GM19467 (cell line): ENCODE data around the gene PELI2.
"Not testable (repeated sequence)": the region's sequence is repeated elsewhere in the genome, so short reads cannot be mapped to it uniquely, and the experiment has no call there.

Source experiments
- ATAC-seq: cut with Tn5 transposase; IDR thresholded peaks from one replicate; pipeline ENCODE4 v1.9.1; 2021; ENCODE audit warnings: mild to moderate bottlenecking, moderate library complexity; ENCODE audit not compliant: unreplicated experiment

PELI2 gene

DNA sequence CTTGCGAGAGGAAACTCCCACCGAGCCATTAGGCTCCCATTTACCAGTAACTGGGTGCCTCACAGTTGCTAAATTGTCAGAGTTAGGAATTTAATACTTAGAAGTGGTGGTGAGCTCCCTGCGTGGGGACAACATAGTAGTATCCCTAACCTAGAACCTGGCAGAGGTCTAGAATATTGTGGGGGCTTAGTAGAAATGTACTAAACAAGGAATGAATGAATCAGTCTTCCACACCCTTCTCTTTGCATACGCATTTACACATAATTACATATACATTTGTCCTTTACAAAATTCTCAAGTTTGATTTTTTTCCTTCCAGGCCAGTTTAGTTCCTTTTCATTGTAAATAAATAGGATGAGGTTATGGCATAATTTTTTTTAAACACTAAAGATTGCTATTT is 24.1 kb downstream of the PELI2 start:
- no peak for ATAC-seq

DNA sequence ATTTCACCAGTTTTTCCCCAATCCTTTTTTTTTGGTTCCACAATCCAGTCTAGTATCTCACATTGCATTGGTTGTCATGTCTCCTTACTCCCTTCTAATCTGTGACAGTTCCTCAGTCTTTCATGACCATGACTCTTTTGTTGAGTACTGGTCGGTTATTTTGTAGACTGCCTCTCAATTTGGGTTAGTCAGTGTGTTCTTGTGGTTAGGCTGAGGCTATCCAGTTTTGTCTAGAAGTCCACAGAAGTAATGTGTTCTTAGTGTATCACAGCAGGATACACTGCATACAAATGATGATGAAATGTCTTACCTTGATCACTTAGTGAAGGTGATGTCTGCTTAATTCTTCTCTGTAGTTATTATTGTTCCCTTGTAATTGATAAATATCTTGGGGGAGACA is 24.8 kb downstream of the PELI2 start:
- ATAC-seq, result no peak

DNA sequence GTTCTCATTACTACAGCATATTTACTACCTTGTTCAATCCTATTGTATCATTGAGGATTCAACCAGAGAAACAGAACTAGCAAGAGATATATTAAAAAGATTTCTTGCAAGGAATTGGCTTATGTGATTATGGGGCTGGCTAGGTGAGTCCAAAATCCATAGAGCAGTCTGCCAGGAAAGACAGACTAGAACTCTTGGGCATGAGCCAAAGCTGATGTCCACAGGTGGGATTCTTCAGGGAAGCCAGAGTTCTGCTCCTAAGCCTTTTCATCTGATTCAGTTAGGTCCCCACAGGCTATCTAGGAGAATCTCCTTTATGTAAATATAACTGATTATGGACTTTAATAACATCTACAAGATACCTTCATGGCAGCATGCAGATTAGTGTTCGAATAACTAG is 26.0 kb downstream of the PELI2 start:
- no peak for ATAC-seq

DNA sequence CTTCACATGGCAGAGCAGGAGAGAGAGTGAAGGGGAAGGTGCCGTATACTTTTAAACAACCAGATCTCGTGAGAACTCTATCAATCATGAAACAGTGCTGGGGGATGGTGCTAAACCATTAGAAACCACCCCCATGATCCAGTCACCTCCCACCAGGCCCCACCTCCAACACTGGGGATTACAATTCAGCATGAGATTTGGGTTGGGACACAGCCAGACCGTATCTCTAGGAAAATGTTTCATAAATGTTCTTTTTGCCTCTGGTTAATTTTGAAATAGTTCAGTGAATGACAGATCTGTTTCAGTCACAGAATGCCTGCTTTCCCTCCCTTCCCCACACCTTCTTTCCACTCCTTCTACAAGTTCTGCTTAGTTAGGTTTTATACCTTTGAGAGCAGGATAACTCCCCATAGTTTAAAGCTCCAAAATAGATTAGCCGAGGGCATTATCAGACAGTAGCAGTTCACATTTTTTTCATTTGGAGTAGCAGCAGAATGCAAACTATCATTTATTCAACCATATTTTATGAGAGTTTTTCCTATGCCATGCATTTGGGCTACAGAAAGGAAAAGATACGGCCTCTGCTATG is 27.1 kb downstream of the PELI2 start:
- ATAC-seq, result no peak

DNA sequence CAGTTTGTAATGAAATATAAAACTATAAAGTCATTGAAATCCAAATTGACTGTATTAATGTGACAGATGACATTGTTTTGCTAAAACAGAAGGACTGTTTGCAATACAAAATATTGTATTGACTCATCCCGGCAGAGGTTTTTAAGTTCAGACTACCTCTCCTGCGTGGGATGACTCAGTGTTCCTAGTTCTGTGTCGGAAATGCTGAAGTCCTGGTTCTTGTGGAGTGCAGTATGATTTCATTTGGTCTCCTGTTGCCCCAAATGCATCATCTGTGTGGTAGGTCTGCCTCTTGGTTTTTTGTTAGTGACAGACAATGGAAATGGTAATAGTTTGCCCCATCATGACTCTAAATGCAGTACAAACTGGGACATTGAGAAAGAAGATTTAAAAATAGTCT is 27.8 kb downstream of the PELI2 start:
- no peak for ATAC-seq

DNA sequence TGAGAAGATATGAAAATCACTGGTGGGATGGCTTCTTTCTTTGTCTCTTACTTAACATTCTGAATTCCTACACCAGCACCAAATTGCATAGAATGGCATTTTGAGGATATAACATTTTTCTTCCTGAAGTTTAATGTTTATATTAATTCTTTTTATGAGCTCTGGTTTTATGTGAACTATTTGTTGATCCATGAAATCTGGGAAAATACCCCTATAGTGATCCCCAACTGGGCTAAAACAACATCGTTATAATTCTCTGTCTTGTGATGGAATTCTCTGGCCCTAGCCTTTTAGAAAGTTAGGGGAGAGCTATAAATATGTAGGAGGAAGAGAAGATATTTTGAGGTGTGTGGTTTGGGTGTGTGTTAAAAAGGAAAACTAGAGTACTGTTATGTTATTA is 29.2 kb downstream of the PELI2 start:
- ATAC-seq, result no peak

DNA sequence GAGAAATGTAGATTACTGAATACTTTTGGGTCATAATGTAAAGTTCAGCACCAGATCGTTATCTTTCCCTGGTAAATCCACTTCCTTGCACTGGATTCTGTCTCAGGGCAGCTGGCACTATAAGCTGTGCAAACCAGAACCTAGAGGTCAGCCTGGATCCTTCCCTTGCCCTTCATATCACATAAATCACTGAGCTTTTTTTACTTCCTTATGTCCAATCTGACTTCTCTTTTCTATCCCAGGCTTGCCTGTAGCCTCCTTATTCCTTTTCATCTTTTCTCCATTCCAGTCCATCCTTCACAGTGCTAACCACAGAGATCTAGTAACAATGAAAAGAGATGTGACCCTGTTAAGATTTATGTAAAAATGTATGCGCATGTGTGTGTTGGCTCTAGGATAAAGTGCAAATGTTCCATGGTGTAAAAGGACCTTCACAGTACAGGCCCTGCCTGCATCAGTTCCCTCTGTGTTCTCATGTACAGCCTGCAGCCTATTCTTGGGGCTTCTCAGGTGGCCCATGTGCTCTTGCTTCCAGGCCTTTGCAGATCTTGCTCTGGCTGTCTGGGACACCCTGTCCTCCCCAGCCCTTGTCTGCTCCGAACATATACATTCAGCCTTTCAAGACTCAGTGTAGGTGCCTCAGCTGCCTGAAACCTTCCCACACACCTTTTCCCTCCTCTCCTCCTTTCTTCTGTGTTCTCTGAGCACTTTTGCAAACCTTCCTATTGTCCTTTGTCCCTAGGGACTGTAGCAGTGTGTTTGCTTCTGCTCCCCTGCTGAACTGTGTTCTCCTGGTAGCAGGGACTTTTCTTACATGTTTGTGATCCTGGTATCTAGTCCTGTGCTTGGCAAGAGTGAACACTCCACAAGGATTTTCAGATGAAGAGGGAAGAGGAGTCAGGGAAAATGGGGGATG is 30.0 kb downstream of the PELI2 start:
- no peak for ATAC-seq

DNA sequence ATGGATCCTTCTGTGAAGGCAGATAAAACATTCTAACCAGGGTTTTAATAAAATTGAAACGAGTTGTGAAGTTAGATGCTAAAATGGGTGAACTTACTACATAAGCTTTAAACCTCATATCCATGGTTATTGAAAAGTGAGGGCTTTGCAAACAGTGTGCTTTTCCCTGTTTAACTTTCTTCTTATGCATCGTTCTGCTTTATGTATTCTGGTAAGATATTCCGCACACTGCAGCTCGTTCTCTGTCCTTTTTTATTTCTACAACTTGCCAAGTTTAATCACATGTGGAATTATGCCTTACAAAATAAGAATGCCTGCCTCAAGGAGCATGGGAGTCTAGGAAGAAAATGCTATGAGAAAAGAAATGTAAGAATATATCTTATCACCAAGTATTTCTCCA is 30.9 kb downstream of the PELI2 start:
- no peak for ATAC-seq

DNA sequence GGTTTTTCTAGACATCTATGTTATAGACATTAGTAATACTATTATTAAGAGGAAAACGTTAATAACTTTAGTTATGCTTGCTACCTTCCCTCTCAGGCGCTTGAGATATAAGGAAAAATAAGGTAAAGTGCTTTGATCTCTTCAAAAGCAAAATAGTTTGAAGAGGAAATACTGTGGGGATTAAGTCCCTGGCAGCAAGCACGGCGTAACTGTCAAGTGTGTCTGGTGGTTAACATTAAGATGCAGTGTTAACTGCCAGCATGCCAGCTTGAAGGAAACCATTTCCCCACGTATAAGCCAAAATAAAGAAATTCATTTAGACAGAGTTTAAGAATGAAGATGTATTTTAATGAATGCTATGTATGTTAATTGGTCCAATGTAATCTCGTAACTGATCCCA is 31.8 kb downstream of the PELI2 start:
- no peak for ATAC-seq

DNA sequence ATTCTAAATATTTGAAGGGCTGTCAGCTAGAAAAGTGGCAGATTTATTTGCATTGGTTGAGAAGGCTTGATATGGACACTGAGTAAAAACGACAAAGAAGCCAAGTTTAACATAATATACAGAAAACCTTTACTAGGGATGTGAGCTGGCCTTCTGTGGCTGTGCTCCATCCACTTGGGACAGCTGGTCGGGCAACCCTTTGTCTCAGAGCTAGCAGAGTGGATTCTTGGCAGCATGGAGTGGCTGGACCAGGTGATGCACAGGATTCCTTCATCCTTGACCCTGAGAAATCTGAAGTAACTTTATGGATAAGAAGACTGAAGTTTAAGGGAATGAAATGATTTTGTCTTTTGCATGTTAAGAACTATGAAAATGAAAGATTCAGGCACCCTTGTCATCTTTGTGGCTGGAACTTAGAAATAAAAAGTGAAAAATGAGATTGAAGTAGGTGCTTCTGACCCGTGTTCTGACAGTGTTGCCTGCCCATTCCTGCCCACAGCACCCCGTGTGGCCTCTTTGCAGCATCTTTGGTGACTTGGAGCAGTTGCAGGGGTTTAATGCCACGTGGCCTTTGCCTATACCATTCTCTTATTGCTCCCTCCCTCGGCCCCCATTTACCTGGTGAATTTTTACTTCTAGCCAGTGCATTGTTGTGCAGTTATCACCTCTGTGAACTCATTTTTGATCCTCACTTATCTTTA is 32.6 kb downstream of the PELI2 start:
- no peak for ATAC-seq

DNA sequence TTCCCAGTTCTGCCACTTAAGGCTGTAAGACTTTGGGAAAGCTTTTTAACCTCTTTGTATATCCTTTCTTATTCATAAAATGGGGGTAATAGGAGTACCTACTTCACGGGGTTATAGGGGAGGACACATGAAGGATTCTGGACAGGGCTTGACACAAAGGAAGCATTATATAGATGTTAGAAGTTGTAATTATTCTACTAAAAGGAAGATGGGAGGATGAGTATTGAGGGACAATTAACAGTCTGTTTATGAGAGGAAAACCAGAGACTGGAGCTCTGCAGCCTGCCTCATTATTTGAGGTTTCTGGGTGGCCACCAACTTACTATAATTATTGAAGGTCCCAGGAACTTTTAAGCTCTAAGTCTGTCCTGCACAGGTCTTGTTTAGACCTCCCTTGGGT is 34.0 kb downstream of the PELI2 start:
- no peak for ATAC-seq

DNA sequence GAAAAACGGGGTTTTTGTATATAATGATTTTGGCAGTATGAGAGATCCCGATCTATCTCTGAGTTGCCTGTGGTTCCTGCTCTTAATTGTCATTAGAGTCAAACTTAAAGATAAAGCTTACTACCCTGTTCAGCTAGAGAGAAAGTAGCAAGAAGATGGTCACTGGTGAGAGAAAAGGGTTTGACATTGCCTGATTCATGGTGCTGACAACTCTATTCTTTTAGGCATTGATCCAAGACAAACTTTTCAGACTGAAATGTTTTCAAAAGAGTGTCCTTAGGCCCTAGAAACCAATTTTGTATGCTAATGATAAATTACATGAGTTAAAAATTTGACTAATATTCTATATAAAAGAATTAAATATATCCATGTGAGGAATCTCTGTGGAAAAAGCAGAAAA is 35.1 kb downstream of the PELI2 start:
- no peak for ATAC-seq

DNA sequence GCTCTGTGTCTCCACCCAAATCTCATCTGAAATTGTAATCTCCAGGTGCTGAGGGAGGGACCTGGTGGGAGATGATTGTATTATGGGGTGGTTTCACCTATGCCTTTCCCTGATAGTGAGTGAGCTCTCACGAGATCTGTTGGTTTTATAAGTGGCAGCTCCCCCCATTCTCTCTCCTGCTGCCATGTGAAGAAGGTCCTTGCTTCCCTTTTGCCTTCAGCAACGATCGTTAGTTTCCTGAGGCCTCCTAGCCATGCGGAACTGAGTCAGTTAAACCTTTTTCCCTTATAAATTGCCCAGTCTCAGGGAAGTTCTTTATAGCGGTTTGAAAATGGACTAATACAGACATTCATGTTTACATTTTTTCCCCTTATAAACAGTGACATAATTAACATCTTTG is 36.1 kb downstream of the PELI2 start:
- ATAC-seq, result no peak

DNA sequence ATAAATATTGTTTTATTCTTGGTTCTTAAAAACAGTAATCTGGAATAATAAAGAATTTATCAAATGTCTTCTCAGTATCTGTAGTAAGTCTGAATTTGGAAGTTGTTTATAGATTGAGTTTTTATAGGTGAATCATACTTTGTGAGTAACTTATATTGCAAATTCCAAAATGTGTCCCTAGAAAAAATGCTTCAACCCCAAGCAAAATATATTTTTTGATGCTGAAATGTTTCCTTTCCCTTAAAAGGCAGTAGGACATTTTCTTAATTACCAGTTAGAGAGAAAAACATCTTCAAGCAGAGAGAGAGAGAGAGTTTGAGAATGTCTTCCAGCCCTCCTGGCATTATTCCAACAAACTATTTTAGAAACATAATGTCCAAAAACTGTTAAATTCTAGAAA is 37.9 kb downstream of the PELI2 start:
- ATAC-seq, result no peak

DNA sequence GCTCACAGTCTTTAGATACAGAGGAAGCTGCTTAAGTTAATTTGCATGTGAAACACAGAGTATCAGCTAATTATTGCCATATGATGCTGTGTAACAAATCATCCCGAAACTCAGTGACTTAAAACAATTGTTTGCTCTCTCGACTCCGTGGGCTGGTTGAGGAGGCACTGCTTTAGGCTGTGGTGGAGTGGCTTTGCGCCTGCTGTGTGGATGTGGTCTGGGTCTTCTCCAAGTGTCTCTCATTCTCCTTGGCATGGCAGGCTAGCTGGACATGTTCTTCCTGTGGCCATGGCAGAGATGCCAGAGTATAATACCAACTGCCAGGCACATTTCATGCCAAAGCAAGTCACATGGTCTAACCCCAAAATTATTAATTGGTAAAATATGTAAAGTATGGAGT is 40.9 kb downstream of the PELI2 start:
- no peak for ATAC-seq

DNA sequence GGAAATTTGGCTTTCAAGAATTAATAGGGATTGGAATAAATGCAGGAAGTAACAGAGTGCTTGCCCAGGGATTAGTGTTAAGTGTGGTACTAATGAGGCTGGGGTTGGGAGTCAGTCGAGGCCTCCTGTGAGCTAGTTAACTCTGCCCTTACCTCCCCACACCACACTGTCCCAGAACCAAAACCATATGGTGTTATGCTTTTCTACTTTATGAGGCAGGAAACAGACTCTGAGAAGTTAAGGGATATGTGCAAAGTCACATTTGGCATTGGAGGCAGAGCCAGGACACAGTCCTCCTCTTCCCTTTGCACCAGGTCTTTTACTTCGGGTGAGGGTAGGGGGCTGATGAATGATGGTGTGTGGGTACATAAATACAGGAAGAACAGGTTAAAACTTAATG is 41.9 kb downstream of the PELI2 start:
- no peak for ATAC-seq

DNA sequence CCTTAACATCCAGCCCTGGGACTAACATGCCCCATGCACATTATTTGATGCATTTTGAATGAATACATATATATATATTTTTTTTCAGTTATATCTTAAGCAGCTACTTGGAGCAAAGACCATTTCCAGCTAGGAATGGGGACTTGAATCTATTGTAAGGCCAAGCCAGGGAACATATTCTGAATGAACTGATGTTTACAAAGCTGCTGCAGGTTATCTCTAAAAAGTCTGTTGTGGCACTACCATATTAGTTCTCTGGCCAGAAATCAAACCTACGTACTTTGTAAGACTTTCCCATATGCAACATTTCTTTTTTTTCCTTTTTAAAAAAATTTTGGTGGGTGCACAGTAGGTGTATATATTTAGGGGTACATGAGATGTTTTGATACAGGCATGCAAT is 43.4 kb downstream of the PELI2 start:
- ATAC-seq, result no peak

DNA sequence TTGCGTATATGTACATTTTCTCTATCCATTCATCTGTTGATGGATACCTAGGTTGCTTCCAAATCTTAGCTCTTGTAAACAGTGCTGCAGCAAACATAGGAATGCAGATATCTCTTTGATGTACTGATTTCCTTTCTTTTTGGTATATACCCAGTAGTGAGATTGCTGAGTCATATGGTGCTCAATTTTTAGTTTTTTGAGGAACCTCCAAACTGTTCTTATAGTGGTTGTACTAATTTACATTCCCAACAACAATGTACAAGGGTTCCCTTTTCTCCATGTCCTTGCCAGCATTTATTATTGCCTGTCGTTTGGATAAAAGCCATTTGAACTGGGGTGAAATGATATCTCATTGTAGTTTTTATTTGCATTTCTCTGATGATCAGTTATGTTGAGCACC is 44.3 kb downstream of the PELI2 start:
- no peak for ATAC-seq

DNA sequence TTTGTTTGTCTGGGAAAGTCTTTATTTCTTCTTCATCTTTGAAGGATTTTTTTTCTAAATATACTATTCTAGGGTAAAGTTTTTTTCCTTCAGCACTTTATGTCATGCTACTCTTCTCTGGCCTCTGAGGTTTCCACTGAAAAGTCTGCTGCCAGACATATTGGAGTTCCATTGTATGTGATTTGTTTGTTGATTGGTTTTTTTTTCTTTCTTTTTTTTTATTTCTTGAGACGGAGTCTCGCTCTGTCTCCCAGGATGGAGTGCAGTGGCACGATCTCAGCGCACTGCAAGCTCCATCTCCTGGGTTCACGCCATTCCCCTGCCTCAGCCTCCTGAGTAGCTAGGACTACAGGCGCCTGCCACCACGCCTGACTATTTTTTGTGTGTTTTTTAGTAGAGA is 48.4 kb downstream of the PELI2 start:
- ATAC-seq, result not testable (repeated sequence)

DNA sequence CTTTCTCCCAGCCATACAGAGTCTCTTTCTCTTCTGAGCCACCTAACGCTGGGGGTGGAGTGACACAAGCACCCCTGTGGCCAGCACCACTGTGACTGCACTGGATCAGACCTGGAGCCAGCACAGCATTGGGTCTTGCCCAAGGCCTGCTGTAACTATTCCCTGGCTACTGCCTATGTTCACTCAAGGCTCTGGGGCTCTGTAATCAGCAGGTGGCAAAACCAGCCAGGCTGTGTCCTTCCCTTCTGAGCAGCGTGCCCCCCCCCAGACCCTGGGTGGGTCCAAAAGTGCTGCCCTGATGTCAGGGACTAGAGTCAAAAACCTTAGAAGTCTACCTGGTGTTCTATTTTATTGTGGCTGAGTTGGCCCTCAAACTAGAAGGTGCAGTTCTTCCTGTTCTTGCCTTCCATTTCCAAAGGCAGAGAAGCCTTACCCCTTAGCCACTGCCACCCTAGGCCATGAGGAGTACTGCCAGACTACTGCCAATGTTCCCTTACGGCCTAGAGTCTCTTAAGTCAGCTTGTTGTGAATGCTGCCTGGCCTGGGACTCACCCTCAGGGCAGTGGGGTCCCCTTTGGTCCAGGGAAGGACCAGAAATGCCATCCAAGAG is 49.9 kb downstream of the PELI2 start:
- ATAC-seq, result no peak

DNA sequence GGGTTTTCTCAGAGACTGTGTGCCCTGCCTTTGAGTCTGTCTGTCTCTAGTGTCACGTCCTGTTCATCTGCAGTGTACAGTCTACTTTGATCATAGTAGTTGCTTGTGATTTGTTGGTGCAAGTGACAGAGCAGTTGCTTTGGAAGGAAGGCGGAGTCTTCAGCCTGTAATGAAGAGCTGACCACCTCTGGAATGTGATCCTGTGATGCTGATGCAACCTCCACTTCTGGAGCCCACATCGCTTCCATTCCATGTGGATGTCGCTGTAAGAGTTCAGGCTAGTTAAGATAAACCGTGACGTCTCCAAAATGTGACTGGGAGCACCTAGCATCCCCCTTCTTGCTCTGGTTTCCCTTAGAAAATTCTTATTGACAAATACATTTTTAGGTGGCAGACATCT is 51.8 kb downstream of the PELI2 start:
- ATAC-seq, result no peak
